HG02763 (cell line): ENCODE data around the gene PITPNC1.
"Not testable (repeated sequence)": the region's sequence is repeated elsewhere in the genome, so short reads cannot be mapped to it uniquely, and the experiment has no call there.

Source experiments
- ATAC-seq: cut with Tn5 transposase; IDR thresholded peaks from one replicate; pipeline ENCODE4 v1.9.1; 2021; ENCODE audit warnings: mild to moderate bottlenecking, moderate library complexity; ENCODE audit not compliant: unreplicated experiment

Gene PITPNC1

DNA sequence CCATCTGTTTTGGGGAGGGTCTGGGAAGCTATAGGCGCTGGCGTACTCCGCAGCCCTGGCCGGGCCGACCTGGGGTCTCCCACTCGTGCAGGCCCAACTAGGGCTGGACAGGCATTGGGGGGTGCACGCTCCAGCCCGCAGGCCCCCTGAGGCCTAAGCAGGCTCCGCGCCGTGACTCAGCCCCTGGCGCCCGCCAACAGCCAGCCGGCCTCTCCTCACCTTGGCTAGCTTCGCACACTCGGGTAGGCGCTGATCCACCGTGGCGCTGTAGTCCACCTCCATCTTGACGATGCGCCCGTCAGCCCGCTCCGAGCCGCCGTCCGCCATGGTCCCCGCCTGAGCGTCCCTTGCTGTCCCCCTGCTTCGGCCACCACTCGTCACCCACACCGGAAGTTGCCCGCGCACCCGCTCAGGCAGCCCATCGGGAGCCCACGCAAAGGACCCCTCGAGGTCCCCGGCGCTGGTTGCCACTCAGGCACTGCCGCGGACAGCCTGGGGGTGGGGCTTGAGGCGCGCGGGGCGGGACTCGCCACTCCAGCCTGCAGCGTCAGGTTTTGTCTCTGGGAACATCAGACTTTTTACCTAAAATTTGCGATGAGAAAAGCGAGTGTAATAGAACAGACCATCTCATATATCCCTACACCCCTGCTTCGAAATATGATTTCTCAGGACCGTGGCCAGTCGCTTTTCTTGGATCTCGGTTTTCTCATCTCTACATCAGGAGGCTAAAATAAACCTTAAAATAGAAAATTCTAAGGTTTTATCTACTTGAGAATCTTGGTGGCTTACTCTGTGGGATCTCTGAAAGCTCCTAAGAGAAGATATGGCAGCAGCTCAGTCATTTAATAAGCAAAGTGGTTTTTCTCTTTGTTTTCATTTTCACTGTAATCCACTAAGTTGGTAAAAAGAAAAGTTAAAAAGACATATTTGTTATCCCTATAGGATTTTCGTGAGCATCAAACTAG is 10.6 kb upstream of the PITPNC1 start, which contains the start of gene PSMD12:
PSMD12 (minus strand) TSS at position 385 of the 965 bp plus-strand sequence; CDS start at position 327, 58 bp downstream.
- peak; percentile 87 for ATAC-seq

DNA sequence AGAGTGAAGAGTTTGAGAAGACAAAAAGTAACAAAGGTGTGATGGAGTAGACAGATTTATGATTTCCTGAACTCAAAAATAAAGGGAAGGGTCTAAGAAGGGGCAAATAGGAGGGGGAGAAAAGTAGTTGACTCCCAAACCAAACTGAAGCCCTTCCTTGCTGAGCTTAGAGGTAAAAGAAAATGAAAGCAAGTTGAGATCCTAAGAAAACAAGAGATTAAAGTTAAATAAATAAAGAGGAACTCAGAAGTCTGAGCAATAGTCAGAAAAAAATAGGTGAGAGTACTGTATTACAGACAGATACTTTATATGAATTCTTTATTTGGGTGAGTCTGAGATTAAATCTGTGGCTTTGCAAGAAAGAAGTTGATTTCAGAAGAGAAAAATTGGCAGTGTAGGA is 7.4 kb upstream of the PITPNC1 start:
- no peak for ATAC-seq

DNA sequence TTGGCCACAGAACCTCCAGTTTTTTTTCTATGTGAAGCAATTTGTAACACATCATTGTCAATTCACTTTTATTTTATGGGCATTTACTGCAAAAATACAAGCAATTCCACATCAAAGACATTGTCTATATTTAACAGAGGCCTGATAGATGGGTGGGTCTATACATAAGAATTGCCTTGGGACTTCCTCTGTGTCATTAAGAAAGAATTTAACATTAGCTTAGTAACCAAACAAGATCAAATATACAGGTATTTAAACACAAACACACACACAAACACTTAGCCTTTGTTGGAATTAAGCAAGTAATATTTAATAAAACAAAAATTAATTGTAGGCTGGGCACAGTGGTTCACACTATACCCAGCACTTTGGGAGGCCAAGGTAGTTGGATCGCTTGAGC is 4.3 kb upstream of the PITPNC1 start:
- ATAC-seq, result no peak

DNA sequence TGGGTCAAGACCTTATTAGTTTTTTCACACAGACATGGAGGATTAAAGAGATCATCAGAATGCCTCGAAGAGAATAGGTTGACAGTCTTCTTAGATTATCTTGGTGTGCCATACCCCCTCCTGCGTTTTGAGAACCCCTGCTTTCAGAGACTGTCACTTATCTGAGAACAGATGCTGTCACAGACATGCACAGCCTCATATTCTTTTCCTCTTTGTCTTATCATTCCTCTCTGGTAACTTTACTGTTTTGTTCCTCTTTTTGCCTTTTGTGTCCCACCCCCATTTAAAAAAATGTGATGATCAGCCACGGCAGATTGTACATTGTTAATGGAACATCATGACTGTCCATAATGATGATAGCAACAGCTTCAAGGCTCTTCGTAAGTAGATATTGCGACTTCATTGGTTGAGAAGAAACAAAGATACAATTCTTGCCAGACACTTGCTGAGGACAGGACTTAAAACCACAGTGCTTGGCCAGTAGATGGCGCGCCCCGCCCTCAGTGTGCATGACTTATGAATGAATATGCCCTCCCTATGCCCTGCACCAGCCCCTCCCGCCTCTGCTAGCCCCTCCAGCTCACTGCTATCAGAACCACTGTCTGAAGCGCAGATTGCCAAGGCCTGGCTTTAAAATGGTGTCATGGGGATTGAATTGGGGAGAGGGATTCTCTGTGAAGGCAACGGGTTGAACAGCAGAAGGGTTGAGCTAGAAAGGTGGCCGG is 2.6 kb upstream of the PITPNC1 start:
- ATAC-seq, result peak; percentile 32

DNA sequence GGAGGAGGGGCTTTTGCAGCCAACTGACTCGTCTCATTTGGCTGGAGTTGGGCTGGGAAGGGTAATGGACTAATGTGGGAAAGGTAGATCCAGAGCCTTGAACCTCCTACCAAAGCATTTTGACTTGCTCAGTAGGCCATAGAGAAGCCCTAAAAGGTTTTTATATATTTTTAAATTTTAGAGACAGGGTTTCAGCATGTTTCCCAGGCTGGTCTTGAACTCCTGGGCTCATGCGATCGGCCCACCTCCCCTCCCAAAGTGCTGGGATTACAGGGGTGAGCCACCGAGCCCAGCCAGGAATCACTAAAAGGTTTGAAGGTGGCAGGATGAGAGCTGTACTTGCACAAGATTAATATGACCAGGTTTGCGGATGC is 2.0 kb upstream of the PITPNC1 start:
- no peak for ATAC-seq

DNA sequence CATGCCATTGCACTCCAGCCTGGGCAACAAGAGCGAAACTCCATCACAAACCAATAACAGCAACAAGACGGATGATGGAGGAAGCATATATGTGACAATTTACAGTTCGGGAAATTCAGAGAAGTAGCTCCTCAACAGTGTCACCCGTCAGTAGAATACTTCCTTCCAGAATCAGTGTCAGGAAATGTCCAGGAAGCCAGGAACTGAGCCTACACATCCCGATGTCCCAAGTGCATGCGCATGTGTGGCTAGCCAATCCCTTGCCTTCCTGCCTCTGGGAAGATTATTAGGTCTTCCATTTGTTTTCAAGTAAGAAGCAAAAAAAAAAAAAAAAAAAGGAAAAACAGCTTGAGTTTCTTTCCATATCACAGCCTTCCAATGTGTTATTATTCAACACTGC is 1.4 kb upstream of the PITPNC1 start:
- ATAC-seq, result no peak

DNA sequence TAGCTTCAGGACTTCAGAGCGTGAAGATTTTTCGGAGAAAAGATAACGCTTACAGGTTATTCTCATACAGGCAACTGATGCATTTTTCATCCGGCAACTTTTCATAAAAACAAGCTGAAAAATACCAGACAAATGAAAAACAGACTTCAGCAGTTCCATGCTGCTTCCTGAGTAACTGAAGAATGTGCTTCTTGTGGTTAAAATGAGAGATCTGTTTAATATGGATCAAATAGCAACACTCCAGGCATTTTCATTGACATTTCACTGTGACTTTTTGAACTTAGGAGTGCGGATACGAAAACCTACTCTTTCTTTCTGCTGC is 705 bp upstream of the PITPNC1 start:
- no peak for ATAC-seq

DNA sequence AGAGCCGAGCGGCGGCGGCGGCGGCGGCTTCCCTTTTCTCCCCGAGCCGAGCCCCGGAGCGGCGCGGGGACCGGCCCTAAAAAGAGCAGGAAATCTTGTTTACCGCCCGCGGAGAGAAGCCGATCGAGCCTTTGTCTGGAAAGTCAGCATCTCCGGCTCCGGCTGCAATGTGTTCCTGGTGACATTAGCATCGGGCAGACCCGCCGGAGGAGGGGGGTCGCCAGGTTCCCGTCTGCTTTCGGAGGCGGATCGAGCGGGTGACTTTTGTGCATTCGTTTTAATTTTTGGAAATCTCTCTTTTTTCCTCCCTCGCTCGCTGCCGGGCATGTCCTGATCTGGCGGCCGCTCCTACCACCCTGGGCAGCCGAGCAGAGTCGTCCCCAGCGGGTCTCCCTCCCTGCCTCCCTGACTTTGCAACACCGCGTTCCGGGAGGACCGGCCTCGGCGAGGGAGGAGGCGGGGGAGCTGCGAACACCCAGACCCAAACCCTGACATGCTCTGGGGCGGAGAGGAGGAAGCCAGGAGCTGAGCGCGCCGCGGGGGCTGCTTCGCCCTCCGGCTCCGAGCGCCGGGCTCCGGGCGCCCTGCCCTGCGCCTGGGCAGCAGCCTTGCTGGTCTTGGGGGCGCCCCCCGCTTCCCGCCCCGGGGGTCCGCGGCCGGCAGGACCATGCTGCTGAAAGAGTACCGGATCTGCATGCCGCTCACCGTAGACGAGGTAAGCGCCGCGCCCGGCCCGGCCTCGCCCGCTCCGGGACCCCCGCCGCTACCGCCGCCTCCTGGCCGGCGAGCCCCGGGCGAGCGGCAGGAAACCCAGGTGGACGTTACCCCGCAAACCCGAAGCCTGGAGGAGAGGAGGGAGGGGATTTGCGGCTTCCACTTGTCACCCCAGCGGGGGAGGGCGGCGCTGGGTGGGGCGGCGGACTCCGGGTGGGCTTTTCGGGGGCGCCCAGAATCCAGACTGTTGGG is 690 bp downstream of the PITPNC1 start:
- ATAC-seq, result peak; percentile 18

DNA sequence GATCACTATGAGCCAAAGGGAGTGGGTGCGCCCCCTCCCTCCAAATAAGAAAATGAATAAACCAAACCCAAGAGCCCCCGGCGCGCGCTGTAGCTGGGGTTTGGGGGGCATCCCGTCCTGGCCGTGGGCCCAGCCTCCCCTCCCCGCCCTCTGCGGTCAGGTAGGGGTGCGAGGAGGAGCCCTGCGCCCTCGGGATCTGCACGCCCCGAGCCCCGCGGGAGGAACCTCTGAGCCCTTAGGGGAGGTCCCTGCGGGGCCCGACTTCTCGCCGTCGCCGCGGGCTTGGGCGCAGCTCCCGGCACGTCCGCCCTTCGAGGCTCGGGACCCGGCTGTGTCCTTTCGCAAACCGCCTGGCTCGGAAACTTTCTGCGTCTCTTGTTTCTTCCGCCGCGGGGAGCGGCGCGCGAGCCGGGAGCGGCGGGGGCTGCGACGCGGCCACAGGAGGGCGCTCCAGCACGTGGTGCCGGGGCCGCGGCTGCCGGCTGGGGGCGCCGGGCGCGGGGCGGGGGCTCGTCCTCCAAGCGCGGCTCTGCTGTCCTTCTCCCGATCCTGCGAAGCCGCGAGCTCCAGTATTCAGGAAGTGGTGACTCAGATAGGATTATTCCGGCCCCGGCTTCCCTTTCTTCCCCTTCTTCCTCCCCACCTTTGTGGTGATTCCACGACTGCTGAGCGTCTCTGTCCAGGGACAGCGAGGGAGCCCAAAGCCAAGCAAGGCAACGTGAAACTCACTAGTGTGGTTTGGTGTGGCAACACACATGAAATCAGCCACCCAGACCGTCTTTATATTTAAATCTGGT is 1.6 kb downstream of the PITPNC1 start:
- ATAC-seq, result peak; percentile 30

DNA sequence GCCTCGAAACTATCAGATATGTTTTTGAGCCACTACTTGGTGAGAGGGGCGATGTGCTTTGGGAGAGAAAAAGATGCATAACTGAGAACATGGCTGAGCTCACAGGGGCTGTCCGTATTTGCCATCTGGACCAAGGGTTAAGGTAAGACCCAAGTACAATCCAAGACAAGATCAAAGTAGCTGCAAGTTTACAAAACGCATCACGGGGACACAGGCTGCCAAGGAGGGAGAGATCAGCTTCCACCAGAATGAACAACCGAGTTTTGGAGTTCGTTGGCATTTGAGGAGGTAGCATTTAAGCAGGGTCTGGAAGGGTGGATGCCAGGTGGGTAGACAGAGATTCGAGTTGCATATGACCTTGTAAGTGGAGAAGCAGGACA is 2.2 kb downstream of the PITPNC1 start:
- ATAC-seq, result no peak

DNA sequence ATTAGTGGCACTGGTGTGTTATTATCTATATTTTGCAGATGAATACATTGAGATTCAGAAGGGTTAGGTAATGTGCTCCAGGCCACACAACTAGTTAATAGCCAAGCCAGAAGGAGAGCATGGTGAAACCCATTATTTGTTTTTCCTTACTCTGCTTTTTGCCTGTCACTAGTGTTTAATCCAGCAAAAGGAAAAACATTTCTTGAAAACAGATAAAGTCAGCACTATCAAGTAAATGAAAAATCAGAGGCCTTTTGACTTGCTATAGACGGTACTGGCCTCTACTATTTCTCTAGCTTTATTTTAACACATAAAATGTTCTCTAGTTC is 4.8 kb downstream of the PITPNC1 start:
- ATAC-seq, result no peak

DNA sequence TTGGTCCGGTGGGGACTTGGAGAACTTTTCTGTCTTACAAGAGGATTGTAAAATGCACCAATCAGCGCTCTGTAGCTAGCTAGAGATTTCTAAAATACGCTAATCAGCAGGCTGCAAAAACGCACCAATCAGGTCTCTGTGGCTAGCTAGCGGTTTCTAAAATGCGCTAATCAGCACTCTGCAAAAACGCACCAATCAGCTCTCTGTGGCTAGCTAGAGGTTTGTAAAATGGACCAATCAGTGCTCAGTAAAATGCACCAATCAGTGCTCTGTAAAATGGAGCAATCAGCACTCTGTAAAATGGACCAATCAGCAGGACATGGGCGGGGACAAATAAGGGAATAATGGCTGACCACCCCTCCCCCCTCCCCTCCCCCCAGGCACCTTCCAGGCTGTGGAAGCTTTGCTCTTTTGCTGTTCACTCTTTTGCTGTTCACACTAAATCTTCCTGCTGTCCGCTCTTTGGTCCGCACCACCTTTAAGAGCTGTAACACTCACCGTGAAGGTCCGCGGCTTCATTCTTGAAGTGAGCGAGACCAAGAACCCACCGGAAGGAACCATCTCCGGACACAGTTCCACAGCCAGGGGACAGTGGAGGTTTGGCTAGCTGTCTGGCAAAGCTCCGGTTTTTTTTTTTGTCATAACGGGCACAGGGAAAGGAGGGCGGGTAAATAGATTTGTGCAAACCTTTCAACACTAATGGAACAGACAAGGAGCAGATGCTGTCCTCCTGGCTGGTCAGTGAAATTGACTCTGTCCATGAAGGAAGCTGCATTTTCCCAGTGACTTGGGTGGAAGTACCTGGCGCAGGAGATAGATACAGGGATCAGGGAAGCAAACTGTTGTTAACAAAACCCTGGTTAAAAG is 8.3 kb downstream of the PITPNC1 start:
- ATAC-seq, result no peak

DNA sequence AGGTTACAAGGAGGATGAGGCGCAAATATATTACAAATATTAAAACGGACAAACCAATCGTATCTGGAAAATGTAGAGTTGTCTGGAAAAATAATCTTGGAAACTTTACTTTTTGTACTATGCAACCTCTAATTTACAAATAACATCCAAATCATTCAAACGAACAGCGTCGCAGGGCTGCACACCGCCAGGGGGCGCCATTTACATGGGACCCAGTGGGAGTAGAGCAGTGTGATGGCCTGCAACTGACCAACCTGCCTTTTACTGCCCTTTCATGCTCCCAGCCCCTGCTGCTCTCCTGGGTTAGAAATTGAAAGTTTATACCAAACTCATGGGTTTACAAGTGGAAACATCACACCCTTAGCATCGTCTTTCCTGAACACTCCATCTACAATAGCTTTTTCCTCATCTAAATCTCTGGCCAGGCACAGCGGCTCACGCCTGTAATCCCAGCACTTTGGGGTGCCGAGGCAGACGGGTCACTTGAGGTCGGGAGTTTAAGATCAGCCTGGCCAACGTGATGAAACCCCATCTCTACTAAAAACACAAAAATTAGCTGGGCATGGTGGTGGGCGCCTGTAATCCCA is 10.0 kb downstream of the PITPNC1 start:
- ATAC-seq, result no peak

DNA sequence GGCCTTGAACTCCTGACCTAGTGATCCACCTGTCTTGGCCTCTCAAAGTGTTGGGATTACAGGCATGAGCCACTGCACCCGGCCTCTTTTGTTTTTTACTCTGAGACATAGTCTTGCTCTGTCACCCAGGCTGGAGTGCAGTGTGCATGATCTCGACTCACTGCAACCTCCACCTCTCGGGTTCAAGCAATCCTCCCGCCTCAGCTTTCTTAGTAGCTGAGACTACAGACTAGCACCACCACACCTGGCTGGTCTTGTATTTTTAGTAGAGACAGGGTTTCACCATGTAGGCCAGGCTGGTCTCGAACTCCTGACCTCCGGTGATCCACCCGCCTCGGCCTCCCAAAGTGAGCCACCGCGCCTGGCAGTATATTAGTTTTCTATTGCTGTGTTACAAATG is 11.5 kb downstream of the PITPNC1 start:
- ATAC-seq, result not testable (repeated sequence)

DNA sequence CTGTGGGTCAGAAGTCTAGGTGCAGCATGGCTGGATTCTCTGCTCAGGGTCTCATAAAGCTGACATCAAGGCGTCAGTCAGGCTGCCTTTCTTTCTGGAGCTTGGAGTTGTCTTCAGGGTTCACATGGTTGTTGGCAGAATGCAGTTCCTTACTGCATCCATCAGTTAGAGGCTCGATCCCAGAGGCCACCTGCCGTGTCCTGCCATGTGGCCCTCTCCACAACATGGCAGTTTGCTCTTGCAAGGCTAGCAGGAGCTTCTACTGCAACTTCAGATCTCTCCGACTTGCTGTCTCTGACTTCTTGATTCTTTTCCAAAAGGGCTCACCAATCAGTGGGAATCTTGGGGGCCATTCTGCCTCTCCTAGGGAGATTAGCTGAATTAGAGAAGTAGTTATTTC is 11.9 kb downstream of the PITPNC1 start:
- no peak for ATAC-seq

DNA sequence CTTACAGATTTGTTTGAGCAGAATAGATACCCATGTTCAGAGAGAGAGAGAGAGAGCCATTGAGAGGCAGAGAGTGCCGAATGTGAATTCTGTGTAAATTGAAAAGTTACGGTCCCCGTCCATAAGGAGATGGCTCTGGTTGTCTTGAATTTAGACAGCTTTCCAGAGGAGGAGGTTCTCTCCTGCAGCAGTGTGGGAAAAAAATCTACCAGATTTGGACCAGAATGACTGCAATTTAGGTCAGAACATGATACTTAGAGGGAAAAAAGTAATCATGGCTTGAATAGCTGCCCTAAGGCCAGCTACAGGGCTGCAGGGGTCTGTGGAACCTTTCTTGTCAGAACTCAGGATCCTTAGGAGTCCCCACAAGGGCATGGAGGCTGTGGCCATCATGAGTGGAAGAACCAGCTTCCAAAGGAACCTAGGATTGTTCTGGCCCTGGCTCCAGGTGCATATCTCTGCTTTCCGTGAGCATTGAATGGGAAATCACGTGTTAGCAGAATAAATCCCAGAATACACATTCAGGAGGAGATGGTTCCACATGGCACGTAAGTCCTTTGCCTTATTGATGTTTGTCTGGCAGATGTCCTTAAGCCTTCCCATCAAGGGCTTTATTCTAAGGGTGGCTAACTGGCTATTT is 13.0 kb downstream of the PITPNC1 start:
- no peak for ATAC-seq

DNA sequence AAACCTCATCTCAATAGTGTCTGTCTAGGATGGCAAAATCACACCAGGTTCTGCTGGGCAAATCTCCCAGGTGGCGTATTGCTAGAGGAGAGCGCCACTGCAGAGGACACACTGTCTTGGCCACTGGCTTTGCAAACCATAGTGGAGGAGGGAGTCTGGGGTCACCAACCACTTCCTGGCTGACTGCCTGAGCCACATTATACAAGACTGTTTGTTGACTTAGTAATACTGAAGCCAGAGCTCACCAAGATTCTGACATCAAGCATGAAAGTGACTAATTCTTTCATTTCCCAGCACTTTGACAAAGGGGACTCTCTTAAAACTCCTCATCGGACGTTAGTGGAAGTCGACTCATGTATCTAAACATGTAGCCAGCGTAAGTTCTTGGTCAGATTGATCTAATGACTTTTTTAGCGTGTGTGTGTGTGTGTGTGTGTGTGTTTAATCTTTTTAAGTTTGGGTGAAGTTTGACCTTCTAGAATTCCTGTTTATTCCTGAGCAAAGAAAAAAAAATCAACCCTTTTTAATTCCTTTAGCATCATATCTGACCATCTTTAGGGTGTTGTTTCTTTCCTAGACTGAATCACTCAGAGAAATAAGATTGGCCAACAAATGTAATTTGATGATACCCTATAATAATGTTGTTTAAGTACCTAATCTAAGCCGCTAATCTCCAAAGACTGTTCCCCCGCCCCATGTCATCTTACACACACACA is 13.7 kb downstream of the PITPNC1 start:
- ATAC-seq, result peak; percentile 90

DNA sequence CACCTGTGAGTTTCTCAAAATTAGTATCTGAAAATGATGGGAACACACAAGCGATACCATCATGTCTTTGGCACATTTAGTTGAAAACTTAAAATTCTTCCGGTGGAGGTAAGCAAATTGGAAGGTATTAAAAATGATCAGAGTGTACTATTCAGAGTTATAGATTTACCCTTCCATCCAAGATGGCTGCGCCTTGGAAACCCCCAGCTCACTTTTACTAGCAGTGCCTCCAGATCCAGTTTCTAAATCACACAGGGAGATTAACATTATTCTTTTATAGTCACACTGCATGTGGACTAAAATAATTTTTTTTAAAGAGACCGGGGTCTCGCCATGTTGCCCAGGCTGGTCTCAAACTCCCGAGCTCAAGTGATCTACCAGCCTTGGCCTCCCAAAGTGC is 15.0 kb downstream of the PITPNC1 start:
- ATAC-seq, result no peak
